DMS79 treated with DMSO at 0.1 percent for 48 hours (cell line): ENCODE data around the gene MYO18B.

Experiments used
- DNase-seq: peaks from one replicate; lab custom pipeline; 2025; lab: John Stamatoyannopoulos, UW

MYO18B gene

DNA sequence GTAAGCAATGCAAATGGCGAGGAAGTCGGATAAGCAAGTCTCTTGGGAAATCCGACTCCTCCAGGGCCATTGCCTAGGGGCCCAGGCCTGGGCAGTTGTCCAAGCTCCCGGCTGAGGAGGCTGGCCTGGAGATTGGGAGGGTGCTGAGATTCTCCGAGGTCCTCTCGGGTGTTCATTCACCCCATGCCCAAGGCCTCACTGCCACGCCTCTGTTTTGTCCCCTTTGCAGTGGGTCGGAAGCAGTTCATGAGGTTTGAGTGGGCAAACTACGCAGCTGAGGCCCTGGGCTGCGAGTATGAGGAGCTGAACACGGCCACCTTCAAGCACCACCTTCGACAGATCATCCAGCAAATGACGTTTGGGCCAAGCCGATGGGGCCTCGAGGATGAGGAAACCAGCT, 81.3 kb downstream of the MYO18B start:
- no peak for DNase-seq

DNA sequence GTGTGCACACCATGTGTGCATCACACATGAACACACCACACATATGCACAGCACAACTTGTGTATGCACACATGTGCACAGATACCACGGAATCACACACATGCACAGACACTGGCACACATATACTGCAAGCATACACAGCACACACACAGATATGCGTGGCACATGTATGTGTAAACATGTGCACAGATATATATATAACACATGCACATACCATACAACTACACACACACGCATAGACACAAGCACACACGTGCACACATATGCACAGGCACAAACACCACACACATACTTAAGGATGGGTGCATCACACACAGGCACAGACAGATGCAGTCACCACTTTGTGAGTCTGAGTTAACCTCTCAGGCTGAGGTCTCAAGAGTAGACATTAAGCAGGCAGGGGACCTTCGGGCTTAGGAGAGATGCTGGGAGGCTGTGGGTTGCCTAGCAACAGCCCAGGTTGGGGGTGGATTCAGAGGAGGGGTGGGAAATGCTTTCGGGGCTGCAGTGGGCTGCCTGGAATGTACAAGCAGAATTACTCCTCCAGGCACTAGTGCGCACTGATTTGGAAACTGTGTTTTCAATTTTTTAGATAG, 82.9 kb downstream of the MYO18B start:
- DNase-seq = no peak

DNA sequence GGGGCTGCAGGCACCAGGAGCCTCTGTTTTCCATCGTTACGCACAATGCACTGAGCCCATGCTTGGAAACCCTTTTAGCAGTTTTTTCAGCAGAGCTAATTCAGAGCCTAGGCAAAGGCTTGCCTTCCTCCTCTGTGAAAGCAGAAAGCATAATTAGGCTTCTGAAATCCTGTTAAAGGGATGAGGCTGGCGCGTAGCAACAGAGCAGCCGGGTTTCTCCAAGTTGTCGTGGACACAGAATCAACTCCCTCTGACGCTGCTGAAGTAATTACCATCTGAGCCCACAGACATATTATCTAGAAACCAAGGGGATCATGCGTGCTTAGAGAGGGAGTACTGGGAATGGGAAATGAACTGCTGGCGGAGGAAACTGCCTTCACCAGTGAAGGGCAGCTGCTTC, 85.4 kb downstream of the MYO18B start:
- DNase-seq = no peak

DNA sequence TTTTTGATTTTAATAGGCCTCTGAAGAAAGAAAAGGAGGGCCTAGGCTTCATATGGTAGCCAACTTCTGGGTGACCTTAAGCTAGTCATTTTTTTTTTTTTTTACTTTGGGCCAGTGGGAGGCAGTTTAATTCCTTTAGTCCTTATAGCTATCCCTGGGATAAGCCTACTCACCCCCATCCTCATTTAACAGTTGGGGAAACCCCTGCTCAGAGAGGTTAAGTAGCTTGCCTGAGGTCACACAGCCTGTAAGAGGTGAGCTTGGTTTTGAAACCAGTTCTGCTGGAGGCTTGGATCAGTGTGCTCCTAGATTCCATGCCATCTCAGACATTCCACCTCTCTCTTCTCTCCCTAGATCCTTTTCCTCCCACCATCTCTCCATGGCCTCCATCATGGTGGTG, 86.4 kb downstream of the MYO18B start:
- no peak for DNase-seq

DNA sequence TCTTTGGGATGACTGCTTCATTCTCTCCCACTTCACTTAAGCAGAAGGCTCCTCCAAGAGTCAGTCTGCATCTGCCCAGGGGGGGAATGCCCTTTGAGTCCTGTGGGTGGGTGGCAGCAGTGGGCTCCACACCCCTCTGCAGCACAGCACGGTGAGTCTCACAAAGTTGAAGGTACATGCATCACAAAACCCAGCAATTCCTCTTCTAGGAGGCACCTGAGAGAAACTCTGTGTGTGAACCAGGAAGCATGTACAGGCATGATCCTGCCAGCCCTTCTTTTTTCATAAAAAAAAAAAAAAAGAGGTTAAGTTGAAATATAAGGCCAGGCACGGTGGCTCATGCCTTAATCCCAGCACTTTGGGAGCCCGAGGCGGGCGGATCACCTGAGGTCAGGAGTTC, 87.2 kb downstream of the MYO18B start:
- DNase-seq = no peak

DNA sequence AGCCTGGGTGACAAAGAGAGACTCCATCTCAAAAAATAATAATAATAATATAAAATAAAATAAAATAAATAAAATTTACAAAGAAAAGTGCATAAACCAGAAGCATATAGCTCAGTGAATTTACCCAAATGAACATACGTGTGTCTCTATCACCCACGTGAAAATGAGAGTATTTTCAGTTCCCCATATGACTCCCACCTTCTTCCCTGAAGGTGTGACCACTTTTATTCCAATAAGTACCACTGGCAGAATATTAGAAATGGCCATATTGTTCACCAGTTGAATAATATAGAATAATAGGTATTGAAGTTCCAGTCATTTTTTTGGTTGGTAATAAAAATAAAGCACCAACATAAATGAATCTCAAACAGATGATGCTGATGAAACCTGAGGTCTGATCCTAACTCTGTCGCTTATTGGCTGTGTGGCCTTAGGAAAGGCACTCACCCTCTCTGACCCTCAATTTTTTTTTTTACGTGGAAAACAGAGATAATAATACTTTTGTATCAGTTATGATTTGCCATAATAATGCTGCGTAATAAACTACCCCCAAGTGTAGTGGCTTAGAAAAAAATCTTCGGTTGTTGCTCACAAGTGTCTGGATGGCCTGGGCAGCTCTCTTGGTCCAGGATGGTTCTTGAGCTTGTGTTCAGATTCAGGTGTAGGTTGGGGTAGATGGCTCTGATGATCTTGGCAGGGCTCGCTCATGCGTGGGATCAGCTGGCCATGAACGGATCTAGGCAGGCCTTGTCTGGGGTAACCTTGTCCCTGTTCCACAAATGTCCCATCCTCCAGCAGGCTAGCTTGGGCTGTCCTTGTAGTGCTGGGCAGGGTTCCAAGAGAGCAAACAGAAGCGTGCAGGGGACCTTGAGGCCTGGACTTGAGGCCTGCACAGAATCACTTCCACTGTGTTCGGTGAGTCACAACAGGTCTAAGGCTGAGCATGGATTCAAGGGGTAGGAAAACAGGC, 88.1 kb downstream of the MYO18B start:
- no peak for DNase-seq

DNA sequence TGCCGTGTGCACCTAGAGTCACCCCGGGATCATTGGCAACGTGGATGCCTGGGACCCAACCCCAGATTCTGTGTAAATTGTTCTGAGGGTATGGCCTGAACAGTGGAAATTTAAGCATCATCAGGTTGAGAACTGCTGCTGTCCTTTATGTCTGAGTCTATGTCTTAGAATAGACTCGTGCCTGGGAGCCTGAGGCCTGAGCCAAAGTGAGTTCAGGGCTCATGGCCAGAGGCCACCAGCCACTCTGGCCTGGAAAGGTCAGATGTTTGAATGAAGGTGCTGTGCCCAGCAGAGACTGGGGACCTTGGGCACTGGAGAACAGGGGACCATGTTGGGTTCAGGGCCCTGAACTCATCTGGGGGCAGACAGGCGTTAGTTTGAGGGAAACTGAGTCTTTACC, 91.1 kb downstream of the MYO18B start:
- DNase-seq = no peak

DNA sequence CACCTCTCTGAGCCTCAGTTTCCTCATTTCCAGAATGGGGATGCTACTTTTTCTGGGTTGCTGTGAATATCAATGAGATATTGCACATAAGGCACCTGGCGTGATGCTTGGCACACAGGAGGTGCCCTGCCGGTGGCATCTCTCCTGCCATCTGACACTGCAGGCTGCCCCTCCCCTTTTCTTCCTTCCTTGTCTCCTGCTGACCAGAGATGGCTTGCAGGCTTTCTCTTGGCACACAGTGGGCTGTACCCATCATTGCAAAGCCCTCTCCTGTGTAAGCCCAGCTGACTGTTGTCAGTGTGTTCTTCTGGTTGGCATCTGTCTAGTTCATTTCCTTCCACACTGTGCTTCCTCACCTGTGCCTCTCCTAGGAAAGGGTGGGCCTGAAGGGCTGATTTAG, 91.7 kb downstream of the MYO18B start:
- no peak for DNase-seq

DNA sequence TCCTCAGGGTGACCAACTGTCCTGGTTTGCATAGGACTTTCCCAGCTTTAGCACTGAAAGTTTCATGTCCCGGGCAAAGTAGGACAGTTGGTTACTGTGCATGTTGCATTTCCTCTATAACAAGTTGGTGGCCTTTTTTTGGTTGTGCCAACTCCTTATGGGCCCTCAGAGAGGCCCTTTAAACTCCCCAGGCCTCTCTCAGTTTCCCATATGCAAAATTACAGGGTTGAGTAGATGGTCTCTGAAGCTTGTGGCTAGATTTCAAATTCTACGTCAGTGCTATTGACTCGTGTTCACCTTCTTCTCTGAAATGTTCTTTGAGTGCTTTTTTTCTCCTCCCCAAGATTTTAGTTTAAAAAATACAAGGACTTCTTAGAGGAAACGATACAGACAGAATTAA, 92.5 kb downstream of the MYO18B start:
- DNase-seq = no peak

DNA sequence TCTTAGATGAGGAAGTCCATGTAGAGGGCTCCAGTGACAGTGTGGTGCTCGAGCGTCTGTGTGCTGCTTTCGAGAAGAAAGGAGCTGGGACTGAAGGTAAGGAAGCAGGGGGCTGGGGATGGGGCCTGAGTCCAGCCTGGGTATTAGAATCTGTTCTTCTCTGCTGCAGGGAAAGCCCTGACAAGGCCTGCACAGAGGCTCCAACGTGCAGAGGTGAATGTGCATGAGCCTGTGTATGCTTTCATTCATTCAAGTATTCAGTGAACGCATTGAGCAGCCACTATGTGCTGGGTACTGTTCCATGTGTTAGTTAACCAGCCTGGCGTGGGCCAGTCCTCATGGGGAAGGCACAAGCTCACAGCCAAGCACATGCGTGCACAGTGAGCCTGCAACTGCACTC, 93.4 kb downstream of the MYO18B start:
- no peak for DNase-seq

DNA sequence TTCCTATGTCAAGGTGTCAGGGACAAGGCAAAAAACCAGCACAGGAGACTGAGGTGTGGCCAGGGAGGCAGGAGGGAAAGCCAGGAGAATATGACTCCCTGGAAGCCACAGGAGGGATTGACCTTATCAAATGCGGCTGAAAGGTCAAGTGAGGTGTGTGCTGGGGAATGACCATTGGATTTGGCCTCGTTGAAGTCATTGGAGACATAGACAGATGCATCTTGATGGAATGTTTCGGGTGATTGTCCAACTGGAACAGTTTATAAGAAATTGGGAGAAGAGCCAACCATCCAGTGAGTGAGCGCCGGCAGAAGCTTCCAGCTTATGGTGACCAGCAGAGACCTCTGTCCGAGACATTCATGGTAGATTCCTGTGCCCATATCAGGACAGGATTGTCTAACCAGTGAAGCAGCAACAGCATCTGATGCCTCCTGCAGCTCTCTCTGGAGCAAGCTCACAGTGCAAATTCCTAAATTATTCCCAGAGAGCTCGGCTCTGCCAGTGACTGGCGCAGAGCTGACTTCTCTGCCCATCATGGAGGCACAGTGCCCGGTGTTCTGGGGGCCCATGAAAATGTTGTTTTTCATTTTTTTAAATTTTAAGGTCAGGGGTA, 95.4 kb downstream of the MYO18B start:
- DNase-seq = no peak

DNA sequence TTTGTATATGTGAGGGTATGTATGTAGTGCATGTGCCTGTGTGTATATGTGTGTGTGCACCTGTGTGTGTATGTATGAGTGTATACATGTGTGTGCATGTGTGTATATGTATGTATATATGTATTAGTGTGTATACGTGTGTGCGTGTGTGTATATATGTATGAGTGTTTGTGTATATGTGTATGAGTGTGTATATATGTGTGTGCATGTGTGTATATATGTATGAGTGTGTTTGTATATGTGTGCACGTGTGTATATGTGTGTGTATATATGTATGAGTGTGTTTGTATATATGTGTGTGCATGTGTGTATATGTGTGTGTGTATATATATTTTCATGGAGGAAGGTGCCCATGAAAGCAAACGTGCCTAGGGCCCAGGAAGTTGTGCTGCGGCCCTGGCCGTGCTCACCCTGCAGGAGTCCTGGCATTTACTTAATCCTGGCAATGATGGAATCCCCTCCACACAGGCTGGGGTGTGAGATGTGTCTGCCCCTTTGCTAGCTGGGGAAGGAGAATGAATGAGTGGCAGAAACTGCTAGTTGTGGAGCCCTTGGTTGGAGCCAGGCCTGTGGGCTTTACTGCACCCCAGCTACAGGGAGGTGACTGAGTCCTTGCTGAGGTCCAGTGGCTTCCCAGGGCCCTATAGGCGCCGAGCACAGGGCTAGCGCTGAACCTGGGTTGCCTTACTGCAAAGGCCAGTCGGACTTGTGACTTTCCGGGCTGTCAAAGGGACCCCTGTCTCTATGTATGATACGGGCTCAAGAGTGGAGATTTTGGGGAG, 97.2 kb downstream of the MYO18B start:
- no peak for DNase-seq

DNA sequence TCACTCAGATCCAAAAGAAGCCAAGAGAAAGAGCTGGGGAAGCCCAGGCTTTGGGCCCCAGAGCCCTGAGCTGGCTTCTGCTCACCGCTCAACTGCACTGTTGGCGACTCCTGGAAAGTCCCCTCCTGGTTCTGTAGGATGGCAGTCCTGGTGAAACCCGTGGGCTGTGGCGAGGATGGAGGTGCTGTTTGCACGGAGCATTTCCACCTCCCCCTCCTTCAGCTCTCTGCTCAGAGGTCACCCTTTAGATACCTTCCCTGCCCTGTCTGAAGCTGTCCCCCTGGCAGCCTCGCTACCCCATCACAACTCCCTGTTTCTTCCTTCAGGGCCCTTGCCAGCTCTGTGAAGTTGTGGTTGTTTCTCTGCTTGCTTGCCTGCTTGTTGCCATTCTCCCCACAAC, 97.8 kb downstream of the MYO18B start:
- DNase-seq = no peak

DNA sequence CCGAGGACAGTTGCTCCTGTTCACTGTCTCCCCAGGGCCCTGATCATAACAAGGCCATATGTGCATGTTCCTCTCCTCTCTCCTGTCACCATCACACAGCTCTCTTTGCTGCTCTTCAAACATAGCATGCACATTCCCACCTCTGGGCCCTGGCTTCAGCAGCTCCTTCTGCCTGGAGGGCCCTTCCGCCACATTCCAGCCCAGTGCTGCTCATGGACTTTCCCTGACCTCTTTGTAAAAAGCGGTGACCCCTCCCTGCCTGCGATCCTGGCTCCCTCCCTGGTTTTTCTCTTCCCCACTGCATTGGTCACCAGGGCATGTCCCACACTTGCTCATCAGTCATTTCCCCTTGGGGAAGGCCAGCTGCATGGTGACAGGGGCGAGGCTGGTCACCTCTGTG, 98.2 kb downstream of the MYO18B start:
- no peak for DNase-seq

DNA sequence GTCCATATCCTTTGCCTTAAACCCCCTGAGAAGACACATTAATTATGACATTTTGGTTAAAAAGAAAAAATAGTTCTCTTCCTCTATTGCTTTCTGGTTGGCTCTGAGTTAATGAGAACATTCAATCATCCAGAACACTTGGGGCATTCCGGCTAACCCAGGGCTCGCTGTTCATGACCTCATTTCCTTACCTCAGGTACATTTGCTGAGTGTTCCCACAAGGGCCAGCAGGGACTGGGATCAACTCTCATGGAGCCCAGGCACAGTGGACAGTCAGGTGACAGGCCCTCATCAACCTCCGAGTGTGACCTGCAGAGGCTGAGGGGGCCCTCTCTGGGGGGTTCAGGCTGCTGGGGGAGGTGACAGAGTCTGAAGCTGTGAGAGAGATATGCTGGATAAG, 98.9 kb downstream of the MYO18B start:
- DNase-seq = no peak

DNA sequence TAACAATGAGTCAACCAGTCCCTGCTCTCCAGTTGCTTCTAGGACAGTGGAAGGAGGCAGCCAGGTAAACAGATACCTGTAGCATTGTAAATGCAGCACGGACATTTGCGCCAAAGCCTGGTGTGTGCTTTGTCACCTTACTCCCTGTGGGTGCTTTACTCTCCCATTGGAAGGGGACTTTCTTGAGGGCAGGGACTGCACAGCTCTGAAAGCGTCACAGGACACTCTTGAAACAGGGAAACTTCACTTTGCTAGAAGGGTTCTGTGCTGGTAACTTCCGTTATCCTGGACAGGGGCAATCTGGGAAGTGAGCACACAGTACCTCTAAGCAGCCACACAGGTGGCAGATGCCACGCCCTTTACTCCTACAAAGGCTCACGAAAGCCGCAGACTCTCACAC, 99.8 kb downstream of the MYO18B start:
- no peak for DNase-seq

DNA sequence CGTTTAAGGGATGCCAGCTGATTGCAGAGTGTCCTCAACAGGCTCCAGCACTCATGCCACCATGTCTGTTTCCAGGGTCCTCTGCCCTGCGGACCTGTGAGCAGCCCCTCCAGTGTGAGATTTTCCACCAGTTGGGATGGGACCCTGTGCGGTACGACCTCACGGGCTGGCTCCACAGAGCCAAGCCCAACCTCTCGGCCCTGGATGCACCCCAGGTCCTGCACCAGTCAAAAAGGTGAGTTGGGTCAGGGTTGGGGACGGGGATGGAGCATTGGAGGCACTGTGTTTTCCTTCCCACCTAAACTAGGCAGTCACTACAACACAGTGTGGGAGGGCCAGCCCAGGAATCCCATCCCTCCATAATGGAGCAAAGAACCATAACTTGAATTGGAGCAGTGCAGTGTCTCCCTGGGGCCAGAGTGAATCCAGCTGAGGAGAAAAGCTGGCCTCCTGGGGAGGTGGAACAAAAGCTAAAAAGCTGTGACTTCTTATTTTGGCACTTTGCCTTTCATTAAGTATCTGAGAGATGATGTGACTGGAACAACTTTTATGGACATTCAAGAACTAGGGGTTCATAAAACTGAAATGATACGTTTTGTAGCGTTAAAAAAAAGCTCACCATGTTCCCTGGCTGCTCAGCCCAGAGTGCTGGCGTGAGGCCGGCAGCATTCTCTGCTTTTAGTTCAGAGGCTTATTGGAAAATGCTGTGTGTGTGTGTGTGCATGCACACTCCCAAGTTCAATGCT, 101.8 kb downstream of the MYO18B start:
- no peak for DNase-seq

DNA sequence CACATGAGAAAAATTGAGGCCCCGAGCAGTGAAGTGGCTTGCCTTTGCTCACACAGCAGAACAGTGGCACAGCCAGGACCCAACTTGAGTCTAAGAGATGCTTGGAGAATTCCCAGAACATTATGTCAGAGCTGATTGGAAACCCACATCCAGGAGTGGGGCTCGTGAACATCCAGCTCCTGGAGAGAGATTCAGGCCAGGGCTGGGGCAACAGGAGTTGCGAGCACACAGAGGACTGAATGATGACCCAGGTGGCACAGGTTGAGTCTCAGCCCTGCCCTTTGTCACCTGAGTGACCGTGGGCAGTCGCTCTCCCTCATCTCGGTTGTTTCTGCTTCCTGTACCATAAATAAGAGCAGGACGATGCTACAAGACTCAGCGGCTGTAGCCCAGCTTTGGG, 102.6 kb downstream of the MYO18B start:
- DNase-seq = no peak

DNA sequence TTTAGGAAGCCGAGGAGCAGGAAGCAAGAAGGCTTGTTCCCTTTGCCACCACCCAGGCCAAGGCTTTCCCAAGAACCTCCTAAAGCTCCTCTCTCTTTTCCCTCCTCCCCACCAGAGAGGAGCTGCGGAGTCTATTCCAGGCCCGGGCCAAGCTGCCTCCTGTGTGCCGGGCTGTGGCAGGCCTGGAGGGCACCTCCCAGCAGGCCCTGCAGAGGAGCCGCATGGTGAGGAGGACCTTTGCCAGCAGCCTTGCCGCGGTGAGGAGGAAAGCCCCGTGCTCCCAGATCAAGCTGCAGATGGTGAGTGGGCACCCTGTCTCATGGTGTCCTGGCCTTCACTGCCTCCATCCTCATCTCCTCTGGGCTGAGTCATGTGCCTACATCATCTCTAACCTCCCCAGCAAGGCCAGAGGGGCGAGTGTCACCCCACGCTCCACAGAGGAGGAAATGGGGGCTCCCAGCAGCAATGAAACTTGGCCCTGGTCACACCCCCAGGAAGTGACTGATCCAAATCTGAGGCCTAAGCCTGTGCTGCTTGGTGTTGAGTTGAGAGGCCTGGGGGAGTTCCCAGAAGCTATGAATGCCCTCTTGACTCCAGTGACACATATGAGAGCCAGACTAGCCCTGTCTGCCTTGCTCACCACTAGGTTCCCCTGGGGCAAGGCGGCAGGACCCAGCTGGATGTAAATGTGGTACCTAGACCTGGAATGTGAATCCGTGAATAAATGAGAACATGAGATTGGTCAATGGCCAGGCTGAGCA, 104.2 kb downstream of the MYO18B start:
- no peak for DNase-seq

DNA sequence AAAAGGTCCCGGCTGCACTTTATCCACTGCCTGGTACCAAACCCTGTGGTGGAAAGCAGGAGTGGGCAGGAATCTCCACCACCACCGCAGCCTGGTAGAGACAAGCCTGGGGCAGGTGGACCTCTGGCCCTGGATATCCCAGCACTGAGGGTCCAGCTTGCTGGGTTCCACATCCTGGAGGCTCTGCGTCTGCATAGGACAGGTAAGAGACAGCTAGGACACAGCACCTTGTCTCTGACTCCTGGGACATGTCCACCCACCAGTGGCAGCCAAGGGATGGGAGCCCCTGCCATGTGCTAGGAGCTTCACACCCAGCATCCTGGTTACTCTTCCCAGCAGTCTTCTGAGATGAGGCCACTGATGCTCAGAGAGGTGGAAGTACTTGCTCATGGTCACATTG, 105.5 kb downstream of the MYO18B start:
- no peak for DNase-seq

DNA sequence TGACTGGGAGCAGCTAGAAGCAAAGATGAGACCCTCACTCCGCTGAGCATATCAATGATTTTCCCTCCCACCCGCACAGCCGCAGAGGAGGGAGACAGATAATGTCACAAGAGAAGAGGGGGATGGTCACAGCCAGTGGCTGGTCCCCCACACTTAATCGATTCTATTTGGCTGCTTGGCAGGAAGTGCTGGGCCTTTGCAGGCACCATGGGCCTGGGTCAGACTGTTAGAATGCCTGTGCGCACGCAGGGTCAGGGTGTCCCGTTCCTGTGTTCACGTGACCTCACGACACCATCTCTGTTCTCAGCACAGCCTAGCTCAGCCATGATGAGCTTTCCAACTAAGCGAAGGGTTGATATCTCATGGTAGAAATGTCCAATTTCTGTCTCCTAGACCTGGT, 107.0 kb downstream of the MYO18B start:
- no peak for DNase-seq
